GM21717 (cell line): ENCODE measurements around the gene BICDL1.
"Not testable (repeated sequence)": the region's sequence is repeated elsewhere in the genome, so short reads cannot be mapped to it uniquely, and the experiment has no call there.

Source experiments
- ATAC-seq: cut with Tn5 transposase; IDR thresholded peaks from one replicate; pipeline ENCODE4 v1.9.1; 2021; ENCODE audit warnings: mild to moderate bottlenecking, moderate library complexity; ENCODE audit not compliant: unreplicated experiment

BICDL1 gene

DNA sequence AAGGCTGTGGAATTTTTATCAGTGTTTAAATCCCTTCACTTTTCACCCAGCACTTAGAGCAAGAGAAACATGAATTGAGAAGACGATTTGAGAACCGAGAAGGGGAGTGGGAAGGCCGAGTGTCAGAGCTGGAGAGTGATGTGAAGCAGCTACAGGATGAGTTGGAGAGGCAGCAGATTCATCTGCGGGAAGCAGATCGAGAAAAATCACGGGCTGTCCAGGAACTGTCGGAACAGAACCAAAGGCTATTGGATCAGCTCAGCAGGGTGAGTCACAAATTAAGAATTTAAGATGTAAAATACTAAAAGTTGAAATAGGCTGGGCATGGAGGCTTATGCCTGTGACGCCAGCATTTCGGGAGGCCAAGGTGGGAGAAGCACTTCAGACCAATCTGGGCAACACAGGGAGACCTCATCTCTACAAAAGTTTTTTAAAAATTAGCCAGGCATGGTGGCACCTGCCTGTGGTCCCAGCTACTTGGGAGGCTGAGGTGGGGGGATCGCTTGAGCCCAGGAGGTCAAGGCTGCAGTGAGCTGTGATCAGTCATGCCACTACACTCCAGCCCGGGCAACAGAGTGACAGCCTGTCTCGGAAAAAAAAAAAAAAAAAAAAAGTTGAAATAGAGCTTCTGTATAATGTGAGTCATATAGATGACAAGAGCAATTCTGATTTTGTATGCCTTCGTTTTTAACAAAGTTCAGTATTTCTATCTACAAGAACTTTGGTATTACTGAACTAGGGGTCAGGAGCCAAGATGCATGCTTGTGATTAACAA is 9.6 kb downstream of the BICDL1 start:
- ATAC-seq, result no peak

DNA sequence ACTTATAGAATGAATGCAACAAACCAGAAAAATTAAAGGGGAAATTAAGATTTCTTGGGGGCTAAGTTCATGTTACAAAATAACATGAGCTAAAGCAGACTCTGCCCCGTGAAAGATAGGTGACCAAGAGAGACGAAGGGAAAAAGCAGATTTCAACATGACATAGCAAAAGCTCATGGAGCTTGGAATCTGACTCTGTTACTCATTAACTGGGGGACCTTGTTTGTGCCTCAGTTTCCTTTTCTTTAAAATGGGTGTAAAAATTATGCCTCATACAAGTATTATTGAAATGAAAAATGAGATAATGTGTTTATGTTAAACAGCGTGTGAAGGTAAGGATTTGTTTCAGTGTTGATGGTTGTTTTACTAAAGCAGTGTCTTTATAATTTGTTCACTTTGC is 11.5 kb downstream of the BICDL1 start:
- no peak for ATAC-seq

DNA sequence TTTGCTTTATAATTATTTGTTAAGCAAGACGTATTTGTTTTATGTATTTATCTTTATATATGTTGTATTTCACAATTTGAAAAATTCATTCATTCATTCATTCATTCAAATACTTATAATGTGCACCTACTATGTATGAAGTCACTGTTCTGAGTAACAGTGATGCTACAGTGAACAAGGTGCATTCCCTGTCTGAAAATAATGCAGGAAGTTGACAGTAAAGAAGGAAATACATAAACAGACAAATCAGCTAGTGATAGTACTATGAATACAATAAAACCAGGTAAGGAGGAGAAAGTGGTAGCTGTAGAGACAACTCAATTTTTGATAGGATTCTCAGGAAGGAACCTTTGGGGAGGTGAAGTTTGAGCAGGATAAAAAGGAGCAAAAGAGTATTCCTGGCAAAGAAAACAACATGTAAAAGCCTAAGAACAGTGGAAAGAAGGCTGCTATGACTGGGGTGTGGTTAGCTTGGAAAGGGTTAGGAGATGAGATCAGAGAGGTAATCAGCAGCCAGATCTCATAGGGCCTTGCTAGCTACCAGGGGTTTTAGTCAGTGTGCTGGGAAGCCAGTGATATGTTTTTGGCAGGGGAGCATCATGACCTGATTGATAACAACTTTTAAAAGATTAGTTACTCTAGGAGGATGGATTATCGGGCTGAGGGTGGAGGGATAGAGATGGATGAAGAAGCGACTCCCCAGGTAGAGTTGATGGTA is 17.4 kb downstream of the BICDL1 start:
- ATAC-seq, result no peak

DNA sequence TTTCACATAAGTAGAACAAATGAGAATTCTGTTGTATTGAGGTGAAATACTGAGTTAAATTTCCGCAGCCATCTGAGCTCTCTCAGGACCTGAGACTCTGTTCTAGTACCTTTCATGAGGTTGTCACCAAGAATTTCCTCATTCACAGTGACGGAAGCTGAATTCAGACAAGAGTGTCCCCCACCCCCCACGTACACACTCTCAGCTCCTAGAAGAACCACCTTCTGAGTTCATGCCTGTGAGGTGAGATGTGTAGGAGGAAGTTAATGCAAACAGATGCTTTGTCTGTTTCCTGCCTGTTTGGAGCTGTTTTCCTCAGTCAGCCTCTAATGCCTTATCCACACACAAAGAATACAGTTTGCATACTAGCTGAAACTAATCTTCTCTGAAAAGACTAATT is 18.2 kb downstream of the BICDL1 start:
- ATAC-seq, result no peak

DNA sequence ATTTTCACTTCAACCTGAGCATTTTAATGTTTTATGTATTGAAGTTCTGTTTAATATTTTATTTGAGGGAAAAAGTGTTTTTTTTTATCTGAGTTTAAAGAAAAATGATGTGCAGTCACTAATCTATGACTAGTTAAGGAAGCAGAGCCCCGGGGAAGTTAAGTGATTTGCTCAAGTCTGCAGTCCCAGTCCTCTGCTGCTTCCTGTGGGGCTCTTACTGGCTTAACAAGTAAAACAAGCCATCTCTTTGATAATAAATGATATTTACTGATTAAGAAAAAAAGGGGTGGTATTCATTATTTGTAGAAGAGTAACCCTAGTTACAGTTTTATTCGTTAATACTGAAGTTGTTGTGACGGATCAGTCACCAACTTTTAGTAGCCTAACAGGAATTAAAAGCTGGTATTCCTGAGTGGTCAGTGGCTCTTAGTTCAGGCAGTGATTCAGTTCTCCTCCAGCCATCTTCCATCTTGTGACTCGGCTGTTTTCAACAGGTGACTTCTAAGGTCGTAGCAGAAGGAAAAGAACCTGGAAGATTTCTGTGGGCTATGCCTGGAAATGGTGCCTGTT is 21.7 kb downstream of the BICDL1 start:
- ATAC-seq, result no peak

DNA sequence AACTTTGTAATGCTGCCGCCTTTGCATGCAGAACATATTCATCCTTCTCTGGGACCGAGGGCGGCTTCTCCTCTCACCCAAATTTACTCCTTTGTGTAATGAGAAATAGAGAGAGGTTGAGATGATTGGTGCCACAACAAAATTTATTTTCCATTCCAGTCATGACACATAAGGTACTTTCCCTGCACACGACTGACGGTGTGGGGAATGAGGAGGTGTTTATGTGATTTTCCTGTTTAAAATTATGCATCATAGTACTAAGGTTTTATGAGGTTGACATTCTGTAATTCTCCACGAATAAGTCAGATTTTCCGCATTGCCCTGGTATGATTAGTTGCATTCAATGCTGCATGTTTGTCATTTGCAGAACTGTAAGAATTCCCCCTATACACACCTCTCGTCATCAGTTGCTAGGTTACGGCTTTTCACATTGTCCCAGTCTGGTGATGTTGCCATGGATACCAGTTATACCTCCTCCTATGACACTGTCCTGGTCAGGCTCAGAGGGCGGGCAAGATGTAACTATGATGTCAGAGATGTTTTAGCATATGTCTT is 23.1 kb downstream of the BICDL1 start:
- ATAC-seq, result peak; percentile 75

DNA sequence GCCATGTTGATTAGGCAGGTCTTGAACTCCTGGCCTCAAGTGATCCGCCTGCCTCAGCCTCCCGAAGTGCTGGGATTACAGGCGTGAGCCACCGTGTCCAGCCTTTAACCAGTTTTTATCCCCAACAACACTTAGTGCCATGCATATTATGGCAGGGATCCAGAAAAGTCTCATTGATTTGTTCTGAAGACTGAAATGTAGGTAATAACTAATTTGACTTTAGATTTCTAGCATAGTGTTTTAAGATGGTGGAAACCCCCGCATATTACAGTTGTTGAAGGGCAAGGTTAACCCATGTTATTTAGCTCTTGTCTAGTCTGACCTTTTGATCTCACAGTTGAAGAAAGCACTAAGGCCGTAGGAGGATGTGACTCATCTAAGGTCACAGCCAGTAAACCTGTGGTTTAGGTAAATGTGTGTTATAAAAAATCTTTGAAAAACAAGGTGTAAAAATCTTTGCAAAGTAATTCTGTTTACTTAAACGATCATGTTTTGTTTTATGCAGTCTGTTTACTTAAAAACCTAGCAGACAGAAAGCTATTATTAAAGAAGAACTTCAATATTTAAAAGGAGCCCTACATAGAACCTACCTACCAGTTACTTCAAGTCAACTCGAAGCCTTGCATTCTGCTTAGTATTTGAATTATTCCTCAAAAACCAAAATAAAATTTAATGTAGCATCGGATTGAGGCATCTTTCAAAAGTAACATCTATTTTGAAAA is 24.8 kb downstream of the BICDL1 start:
- peak; percentile 62 for ATAC-seq

DNA sequence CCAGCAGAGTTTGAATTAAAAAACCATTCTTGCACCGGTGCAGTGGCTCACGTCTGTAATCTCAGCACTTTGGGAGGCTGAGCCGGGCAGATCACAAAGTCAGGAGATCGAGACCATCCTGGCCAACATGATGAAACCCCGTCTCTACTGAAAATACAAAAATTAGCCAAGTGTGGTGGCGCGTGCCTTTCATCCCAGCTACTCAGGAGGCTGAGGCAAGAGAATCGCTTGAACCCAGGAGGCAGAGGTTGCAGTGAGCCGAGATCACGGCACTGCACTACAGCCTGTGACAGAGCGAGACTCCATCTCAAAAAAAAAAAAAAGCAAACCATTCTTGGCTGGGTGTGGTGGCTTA is 25.3 kb downstream of the BICDL1 start:
- ATAC-seq, result not testable (repeated sequence)

DNA sequence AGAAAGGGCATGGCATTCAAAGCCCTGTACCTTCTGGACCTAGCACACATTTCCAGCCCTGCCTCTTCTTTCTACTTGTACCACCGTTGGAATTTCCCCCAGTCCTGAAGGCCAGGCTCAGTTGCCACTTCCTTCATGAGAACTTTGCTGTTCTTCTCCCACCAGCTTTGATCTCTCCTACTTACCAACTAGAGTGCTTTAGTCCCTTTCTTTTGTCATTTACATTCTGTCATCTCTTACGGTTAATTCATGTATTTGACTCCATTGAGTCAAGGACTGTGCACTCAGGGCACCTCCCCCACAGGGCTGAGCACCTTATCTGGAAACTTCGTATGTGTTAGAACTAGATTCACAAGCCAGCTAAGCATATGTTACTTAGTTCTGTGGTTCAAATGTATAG is 26.3 kb downstream of the BICDL1 start:
- no peak for ATAC-seq

DNA sequence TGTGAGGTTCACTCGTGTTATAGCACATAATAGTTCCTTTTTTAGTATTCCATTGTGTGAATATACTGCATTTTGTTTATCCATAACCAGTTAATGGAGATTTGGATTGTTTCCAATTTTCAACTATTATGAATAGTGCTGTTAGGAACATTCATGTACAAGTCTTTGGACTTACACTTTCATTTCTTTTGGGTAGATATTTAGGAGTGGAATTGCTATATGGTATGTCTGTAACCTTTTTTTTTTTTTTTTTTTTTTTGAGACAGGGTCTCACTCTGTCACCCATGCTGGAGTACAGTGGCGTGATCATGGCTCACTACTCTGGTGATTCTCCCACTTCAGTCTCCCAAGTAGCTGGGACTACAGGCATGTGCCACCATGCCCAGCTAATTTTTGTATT is 27.2 kb downstream of the BICDL1 start:
- ATAC-seq, result not testable (repeated sequence)

DNA sequence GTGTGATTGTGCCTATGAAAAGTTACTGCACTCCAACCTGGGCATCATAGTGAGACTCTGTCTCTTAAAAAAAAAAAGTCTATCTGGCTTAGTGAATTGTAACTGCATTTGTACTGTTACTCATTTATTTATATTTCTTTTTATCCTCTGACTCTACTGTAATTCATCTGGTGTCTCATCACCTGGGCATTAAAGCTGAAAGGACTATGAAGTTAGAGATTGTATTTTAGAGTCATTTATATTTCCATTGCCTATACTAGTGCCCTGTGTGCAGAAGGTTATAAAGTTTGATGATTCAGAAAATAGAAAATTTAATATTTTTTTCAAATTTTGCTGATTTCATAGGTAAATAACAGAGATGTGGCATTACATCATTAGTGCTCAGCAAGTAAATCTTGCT is 30.2 kb downstream of the BICDL1 start:
- no peak for ATAC-seq

DNA sequence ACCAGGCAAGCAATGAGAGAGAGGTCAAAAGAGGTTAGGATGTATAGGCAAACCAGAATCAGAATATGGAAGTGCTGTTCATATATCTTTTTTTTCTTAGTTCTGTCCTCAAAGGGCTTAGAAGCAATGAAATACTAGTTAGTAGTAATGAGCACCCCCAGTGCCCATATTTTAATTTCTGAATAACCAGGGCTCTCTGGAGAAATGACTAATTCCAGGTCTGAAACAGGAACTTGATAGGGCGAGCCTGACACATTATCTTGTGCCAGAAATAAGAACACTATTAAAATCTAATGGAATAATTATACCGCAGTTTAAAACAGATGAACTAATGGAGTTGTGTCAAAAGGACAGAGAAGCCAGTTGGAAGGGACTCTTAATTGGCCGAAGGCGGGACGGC is 30.9 kb downstream of the BICDL1 start:
- ATAC-seq, result no peak

DNA sequence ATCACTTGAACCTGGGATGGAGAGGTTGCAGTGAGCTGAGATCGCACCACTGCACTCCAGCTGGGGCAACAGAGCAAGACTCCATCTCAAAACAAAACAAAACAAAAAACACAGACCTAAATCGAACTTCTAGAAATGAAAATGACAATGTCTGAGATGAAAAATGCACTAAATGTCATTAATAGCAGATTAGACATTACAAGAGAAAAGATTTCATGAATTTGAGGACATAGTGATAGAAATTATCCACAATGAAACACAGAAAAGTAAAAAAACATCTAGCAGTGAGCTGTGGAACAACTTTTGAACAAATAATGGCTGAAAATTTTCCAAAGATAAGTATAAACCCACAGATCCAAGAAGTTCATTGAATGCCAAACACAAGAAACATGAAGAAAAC is 35.2 kb downstream of the BICDL1 start:
- no peak for ATAC-seq

DNA sequence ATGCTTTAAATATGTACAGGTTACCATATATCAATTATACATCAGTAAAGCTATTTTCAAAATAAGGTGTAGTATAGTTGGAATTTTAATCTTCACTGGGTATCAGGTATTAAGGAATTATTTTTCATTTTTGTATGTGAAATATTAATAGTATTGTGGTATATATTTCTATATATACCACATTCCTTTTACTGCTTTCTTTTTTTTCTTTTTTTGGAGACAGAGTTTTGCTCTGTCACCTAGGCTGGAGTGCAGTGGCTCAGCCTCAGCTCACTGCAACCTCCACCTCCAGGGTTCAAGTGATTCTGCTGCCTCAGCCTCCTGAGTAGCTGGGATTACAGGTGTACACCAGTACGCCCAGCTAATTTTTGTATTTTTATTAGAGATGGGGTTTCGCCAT is 36.6 kb downstream of the BICDL1 start:
- ATAC-seq, result no peak

DNA sequence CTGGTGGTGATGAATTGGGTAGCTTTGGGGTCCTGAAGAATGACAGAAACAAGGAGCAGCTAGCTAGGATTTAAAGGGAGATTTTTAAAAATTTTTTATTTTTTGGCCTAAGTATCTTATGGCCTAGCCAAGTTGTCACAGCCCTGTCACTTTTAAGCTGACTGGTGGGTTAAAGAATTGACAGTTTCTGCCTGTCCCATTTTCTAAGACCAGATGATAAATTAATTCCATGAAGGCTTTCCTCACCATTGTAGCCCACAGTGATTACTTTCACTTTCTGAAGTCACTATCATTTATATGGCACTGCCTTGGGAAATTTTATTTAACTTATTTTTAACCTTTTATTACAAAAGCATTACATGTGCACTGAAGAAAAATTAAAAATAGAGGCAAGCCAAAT is 43.2 kb downstream of the BICDL1 start:
- no peak for ATAC-seq

DNA sequence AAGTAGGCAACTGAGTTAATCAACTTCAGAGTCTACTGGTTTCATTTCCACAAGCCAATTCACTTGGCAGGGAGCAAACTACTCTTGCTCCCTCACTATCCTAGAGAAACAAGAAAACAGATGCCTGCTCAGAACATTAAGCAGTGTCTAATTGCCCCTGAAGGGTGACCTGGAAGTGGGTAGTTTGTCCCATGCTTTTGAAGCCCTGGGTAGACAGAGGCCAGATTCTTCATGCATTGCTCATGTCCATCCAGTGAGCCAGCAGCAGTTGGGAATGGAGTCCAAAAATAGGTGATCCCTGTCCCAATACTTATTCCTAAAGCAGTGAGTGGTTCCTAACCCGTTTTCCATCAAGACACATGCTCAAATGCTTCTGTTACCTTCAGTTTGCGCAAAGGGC is 48.8 kb downstream of the BICDL1 start:
- ATAC-seq, result no peak

DNA sequence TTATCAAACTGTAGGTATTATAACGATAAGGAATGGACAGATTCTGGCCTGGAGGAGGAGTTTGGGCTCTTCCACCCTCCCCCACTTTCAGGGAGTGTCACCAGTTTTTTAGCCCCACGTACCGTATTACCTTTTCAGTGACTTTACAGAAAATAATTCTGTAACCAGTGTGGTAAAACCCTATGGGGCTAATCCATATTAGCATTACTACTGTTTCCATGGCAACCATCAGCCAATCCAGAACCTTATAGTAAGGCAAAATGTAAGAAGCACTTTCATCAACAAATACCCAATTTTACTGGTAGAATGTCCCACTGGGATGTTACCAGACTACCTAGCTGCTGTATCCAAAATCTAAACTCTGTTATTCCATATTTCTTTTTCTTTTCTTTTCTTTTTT is 50.7 kb downstream of the BICDL1 start:
- no peak for ATAC-seq

DNA sequence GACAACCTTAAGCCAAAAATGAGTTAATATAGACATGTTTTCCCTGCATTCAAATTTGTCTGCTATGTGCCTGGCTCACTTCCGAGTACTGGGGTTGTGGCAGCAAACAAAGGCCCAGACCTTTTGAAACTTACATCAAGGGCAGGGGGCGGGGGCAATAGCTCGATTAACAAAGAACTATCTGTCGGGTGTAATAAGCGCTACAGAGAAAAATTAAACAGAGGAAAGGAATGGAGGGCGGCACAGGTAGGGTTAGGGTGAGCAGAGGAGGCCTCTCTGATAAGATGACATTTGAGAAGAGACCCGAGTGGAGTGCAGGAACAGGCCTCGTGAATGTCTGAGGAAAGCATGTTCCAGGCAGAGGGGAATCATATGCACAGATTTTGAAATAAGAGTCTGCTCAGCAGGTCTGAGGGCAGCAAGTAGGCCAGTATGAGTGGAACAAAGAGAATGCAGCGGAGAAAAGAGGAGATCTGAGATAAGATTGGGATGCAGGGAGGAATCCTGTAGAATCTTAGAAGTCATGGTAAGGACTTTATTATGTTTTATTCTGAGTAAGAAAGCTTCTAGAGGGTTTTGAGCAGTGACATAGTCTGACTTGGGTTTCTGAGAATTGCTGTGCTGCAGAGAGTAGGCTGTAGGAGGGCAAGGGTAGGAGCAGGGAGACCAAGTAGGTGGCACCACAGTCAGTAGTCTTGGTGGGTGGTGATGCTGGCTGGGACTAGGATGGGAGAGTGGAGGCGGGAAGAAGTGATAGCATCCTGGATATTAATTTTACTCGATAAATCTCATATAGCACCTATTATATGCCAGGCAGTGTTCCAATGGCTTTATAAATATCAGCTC is 52.6 kb downstream of the BICDL1 start:
- ATAC-seq, result no peak

DNA sequence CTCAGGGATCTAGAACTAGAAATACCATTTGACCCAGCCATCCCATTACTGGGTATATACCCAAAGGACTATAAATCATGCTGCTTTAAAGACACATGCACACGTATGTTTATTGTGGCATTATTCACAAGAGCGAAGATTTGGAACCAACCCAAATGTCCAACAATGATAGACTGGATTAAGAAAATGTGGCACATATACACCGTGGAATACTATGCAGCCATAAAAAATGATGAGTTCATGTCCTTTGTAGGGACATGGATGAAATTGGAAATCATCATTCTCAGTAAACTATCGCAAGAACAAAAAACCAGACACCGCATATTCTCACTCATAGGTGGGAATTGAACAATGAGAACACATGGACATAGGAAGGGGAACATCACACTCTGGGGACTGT is 56.3 kb downstream of the BICDL1 start:
- ATAC-seq, result not testable (repeated sequence)

DNA sequence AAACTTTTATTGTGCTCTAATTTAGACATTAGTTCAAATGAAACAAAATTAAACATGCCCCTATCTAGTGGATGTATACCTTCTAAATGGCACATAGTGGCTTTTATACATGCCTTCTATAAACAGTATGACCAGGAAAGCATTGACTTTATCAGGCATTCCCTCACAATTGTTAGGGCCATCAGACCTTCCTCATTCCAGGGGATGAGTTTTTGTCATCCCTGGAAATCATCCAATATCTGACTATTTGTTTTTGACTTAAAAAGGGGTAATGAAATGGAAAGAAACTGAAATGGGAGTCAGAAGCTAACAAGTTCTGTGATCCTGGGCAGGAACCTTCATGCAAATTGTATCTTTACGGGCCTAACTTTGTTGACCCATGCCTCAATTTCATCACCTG is 58.0 kb downstream of the BICDL1 start:
- ATAC-seq, result no peak
